ENCODE measurements around the gene CX3CR1.
"Not testable (repeated sequence)": the region's sequence is repeated elsewhere in the genome, so short reads cannot be mapped to it uniquely, and the experiment has no call there.

The CX3CR1 gene

DNA sequence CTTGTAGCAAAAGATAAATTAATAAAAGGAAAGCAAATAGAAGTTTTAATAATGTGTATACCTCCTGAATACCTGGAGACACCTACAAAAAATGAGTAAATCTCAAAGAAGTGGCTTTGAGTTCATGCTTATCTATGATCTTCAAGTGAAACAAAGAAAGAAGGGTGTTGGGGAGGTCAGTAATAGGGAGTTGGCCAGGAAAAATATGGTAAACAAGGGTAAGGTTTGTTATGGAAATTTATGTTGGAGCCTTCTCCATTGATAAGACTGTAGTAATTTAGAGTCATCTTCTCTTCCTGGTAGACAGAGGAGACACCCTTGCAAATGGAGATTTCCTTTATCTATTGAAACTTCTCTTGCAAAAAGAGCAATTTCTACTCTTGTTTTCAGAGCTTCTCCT, 43.1 kb upstream of the CX3CR1 start:
- H3K27me3 ChIP-seq (ENCODE audit: insufficient read depth, poor library complexity, severe bottlenecking): no peaks in the 10 kb centered on the region
- TF ChIP-seq, protein P1, sequence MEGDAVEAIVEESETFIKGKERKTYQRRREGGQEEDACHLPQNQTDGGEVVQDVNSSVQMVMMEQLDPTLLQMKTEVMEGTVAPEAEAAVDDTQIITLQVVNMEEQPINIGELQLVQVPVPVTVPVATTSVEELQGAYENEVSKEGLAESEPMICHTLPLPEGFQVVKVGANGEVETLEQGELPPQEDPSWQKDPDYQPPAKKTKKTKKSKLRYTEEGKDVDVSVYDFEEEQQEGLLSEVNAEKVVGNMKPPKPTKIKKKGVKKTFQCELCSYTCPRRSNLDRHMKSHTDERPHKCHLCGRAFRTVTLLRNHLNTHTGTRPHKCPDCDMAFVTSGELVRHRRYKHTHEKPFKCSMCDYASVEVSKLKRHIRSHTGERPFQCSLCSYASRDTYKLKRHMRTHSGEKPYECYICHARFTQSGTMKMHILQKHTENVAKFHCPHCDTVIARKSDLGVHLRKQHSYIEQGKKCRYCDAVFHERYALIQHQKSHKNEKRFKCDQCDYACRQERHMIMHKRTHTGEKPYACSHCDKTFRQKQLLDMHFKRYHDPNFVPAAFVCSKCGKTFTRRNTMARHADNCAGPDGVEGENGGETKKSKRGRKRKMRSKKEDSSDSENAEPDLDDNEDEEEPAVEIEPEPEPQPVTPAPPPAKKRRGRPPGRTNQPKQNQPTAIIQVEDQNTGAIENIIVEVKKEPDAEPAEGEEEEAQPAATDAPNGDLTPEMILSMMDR (IDR thresholded peaks at IDR 0.05; ENCODE audit: insufficient read depth, low read length): no peak
- TF ChIP-seq POLR2AphosphoS5 (IDR thresholded peaks at IDR 0.05; ENCODE audit: low read depth): no peak
- TF ChIP-seq, protein P2, sequence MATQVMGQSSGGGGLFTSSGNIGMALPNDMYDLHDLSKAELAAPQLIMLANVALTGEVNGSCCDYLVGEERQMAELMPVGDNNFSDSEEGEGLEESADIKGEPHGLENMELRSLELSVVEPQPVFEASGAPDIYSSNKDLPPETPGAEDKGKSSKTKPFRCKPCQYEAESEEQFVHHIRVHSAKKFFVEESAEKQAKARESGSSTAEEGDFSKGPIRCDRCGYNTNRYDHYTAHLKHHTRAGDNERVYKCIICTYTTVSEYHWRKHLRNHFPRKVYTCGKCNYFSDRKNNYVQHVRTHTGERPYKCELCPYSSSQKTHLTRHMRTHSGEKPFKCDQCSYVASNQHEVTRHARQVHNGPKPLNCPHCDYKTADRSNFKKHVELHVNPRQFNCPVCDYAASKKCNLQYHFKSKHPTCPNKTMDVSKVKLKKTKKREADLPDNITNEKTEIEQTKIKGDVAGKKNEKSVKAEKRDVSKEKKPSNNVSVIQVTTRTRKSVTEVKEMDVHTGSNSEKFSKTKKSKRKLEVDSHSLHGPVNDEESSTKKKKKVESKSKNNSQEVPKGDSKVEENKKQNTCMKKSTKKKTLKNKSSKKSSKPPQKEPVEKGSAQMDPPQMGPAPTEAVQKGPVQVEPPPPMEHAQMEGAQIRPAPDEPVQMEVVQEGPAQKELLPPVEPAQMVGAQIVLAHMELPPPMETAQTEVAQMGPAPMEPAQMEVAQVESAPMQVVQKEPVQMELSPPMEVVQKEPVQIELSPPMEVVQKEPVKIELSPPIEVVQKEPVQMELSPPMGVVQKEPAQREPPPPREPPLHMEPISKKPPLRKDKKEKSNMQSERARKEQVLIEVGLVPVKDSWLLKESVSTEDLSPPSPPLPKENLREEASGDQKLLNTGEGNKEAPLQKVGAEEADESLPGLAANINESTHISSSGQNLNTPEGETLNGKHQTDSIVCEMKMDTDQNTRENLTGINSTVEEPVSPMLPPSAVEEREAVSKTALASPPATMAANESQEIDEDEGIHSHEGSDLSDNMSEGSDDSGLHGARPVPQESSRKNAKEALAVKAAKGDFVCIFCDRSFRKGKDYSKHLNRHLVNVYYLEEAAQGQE (IDR thresholded peaks at IDR 0.05; ENCODE audit: insufficient replicate concordance, low read depth): no peak
- H3K4me3 ChIP-seq (replicated peaks; ENCODE audit: insufficient read depth, low read length): no peak overlapping the region

DNA sequence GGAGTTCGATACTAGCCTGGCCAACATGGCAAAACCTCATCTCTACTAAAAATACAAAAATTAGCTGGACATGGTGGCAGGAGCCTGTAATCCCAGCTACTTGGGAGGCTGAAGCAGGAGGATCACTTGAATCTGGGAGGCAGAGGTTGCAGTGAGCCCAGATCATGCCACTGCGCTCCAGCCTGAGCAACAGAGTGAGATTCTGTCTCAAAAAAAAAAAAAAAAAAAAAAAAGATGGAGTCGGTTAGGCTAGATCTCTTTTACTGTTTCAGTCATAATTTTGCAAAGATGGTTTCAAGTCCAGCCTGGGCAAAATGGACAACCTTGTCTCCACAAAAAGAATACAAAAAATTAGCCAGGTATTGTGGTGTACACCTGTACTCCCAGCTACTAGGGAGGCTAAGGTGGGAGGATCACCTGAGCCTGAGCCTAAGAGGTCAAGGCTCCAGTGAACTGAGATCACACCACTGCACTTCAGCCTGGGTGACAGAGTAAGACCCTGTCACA, 42.4 kb upstream of the CX3CR1 start:
- DNase-seq (ENCODE audit: low read depth in 1 of 2, low spot score in 1 of 2); H3K4me3 ChIP-seq (replicated peaks; ENCODE audit: insufficient read depth, low read length); H3K27me3 ChIP-seq (ENCODE audit: insufficient read depth, poor library complexity, severe bottlenecking): not testable (repeated sequence)
- peak overlapping the region; percentile 48 for H3K27ac ChIP-seq (replicated peaks)

More for the DNA sequence above, 43.1 kb upstream of the CX3CR1 start:
- peak overlapping the region; percentile 50 for H3K27ac ChIP-seq (replicated peaks)
- no peak for DNase-seq (ENCODE audit: low read depth in 1 of 2, low spot score in 1 of 2)

DNA sequence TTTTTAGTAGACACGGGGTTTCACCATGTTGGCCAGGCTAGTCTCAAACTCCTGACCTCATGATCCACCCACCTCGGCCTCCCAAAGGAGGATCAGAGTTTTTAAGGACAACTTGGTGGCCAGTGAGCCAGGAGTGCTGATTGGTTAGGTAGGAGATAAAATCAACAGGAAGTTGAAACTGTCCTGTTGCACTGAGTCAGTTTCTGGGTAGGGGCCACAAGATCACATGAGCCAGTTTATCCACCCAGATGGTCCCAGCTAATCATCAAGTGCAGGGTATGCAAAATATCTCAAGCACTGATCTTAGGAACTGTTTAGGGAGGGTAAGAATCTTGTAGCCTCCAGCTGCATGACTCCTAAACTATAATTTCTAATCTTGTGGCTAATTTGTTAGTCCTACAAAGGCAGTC, 41.7 kb upstream of the CX3CR1 start:
- H3K4me3 ChIP-seq (replicated peaks; ENCODE audit: insufficient read depth, low read length); H3K27me3 ChIP-seq (ENCODE audit: insufficient read depth, poor library complexity, severe bottlenecking): not testable (repeated sequence)
- DNase-seq (ENCODE audit: low read depth in 1 of 2, low spot score in 1 of 2): peak in 1 of 2 experiments; percentile 27
- peak overlapping the region; percentile 48 for H3K27ac ChIP-seq (replicated peaks)

DNA sequence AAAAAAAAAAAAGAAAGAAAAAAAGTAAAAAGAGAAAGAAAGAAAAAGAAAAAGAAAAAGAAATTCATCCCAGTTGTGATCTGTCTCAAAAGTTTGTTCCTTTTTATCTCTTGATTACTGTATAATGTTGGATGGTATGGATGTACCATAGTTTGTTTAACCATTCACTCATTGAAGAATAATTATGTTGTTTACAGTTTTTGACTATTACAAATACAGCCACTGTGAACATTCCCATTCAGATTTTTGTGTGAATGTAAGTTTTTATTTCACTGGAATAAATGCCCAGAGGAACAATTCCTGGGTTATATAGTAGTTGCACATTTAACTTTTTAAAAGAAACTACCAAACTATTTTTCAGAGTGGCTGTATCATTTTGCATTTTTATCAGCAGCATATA, 39.4 kb upstream of the CX3CR1 start:
- TF ChIP-seq POLR2AphosphoS5 (IDR thresholded peaks at IDR 0.05; ENCODE audit: low read depth) (no peak), SPI1 (IDR thresholded peaks at IDR 0.05; ENCODE audit: borderline replicate concordance, low read depth) (no peak), GABPA (IDR thresholded peaks at IDR 0.05; ENCODE audit: low read depth) (no peak)
- TF ChIP-seq, protein P2 (IDR thresholded peaks at IDR 0.05; ENCODE audit: insufficient replicate concordance, low read depth): no peak
- TF ChIP-seq, protein P1 (IDR thresholded peaks at IDR 0.05; ENCODE audit: insufficient read depth, low read length): no peak
- no peak overlapping the region for H3K27ac ChIP-seq (replicated peaks)
- H3K4me3 ChIP-seq (replicated peaks; ENCODE audit: insufficient read depth, low read length): no peak overlapping the region
- DNase-seq (ENCODE audit: low read depth in 1 of 2, low spot score in 1 of 2): no peak
- no peaks in the 10 kb centered on the region for H3K27me3 ChIP-seq (ENCODE audit: insufficient read depth, poor library complexity, severe bottlenecking)

DNA sequence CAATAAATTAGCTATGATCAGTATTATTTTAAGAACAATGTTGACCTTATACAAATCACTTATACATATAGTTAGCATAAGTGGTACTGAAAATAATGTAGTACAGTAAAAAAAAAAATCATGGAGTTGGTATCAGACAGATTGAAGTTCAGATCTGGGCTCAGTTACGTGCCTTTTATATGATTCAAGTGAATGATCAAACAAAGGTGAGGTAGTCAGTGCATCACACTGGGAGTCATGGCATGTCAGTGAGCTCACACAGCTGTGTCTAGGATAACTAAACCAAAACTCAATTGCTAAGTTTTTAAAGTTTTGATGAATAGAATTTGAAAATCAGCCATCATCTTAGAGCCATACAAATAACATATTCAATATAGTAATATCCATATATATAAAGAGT, 38.5 kb upstream of the CX3CR1 start:
- Histone ChIP-seq H3K27ac (replicated peaks) (0 out of 2 replicates have a peak overlapping the region, but pooled peaks have one; percentile 2), H3K4me3 (replicated peaks; ENCODE audit: insufficient read depth, low read length) (no peak overlapping the region)

More for the DNA sequence above, 38.5 kb upstream of the CX3CR1 start:
- no peaks in the 10 kb centered on the region for H3K27me3 ChIP-seq (ENCODE audit: insufficient read depth, poor library complexity, severe bottlenecking)
- DNase-seq (ENCODE audit: low read depth in 1 of 2, low spot score in 1 of 2): no peak
- TF ChIP-seq, protein P2 (IDR thresholded peaks at IDR 0.05; ENCODE audit: insufficient replicate concordance, low read depth): no peak
- no peak for TF ChIP-seq POLR2AphosphoS5 (IDR thresholded peaks at IDR 0.05; ENCODE audit: low read depth)
- TF ChIP-seq, protein P1 (IDR thresholded peaks at IDR 0.05; ENCODE audit: insufficient read depth, low read length): no peak
